ENCODE data around the gene MYL3. TPM values are rescaled to one million over a fixed set of nuclear protein-coding genes. Genes with fewer than 3 reads are reported as not detected.

The MYL3 gene
- total and polyA plus RNA-seq, 2 of the 4 experiments (the other 2 are of a cell fraction): 0.09 TPM; not detected in 1

GRCh38 chr3:46847744-46848143, 15.5 kb downstream of the MYL3 start:
- Histone ChIP-seq H4K20me1 (ENCODE audit: insufficient read depth, low read length) (no peaks in the 10 kb centered on the region), H3K4me2 (ENCODE audit: low read depth, low read length) (no peak overlapping the region), H3K4me1 (ENCODE audit: control insufficient read depth, insufficient read depth, low read length) (peaks cover 7% of the 10 kb centered on the region; the same call in 1 of the 2 replicates), H4K8ac (ENCODE audit: low read depth in 2 of 2, low read length in 2 of 2) (no peak overlapping the region), H3K4me3 (ENCODE audit: insufficient read depth, low read depth, low read length) (no peak overlapping the region), H2AFZ (replicated peaks; ENCODE audit: low read length, poor library complexity) (no peak overlapping the region), H2BK120ac (ENCODE audit: low read depth, low read length) (no peak overlapping the region), H3K14ac (replicated peaks; ENCODE audit: low read depth, low read length) (no peak overlapping the region), H3K36me3 (ENCODE audit: control insufficient read depth, insufficient read depth, low read length) (no peaks in the 10 kb centered on the region), H3K79me1 (ENCODE audit: low read depth in 1 of 2, low read length in 2 of 2) (no peaks in the 10 kb centered on the region), H2AK9ac (replicated peaks; ENCODE audit: low read depth, low read length, poor library complexity) (no peak overlapping the region), H2BK20ac (ENCODE audit: low read depth, low read length) (no peak overlapping the region), H3K9me3 (ENCODE audit: control insufficient read depth, insufficient read depth, low read length) (peaks cover 2% of the 10 kb centered on the region; the same call in 1 of the 2 replicates), H3K18ac (ENCODE audit: low read depth, low read length) (no peak overlapping the region), H2AK5ac (ENCODE audit: low read depth, low read length) (no peak overlapping the region), H3K56ac (ENCODE audit: extremely low read depth, insufficient read depth, low read length) (no peak overlapping the region), H2BK15ac (ENCODE audit: low read depth, low read length) (no peak overlapping the region), H3K27ac (ENCODE audit: insufficient read depth, low read length) (no peak overlapping the region), H3K9me1 (ENCODE audit: insufficient read depth, low read length) (peaks cover 3% of the 10 kb centered on the region), H4K5ac (ENCODE audit: low read depth, low read length) (no peak overlapping the region), H3K27me3 (ENCODE audit: control insufficient read depth, insufficient read depth, low read length) (peaks cover 11% of the 10 kb centered on the region; the same call in 1 of the 2 replicates), H3K23ac (ENCODE audit: low read depth, low read length) (no peak overlapping the region), H2BK5ac (ENCODE audit: low read depth, low read length, poor library complexity, severe bottlenecking) (no peak overlapping the region), H3K4ac (ENCODE audit: low read depth, low read length) (no peak overlapping the region), H3K9ac (ENCODE audit: low read depth, low read length) (no peak overlapping the region), H4K91ac (ENCODE audit: insufficient read depth, low read depth, low read length) (no peak overlapping the region)
- CTCF ChIA-PET: interaction anchor here (0.6 to 1.4 kb wide), 2 partner anchors 44 to 69 kb away, joined by 4 to 5 read pairs; no protein-coding TSS in a partner anchor
- TF ChIP-seq CHD1 (IDR thresholded peaks at IDR 0.05; ENCODE audit: low read depth, low read length) (no peak), RFX5 (IDR thresholded peaks at IDR 0.05; ENCODE audit: low read depth, low read length) (no peak), BHLHE40 (IDR thresholded peaks at IDR 0.05; ENCODE audit: low read depth, low read length) (no peak), MAFK (IDR thresholded peaks at IDR 0.05; ENCODE audit: low read depth, low read length) (no peak), MXI1 (IDR thresholded peaks at IDR 0.05; ENCODE audit: borderline replicate concordance, low read depth, low read length) (no peak), ELK1 (IDR thresholded peaks at IDR 0.05; ENCODE audit: borderline replicate concordance, low read depth, low read length) (no peak), USF2 (IDR thresholded peaks at IDR 0.05; ENCODE audit: low read depth, low read length) (no peak), NFE2L2 (IDR thresholded peaks at IDR 0.05; ENCODE audit: low read depth, low read length) (no peak), SMC3 (IDR thresholded peaks at IDR 0.05; ENCODE audit: low read depth, low read length) (no peak), FOS (IDR thresholded peaks at IDR 0.05; ENCODE audit: low read depth, low read length) (no peak), RCOR1 (IDR thresholded peaks at IDR 0.05; ENCODE audit: insufficient replicate concordance, low read length) (no peak), POLR2A (IDR thresholded peaks at IDR 0.05; ENCODE audit: low read depth, low read length) (no peak), CTCF (conservative IDR thresholded peaks at IDR 0.05; ENCODE audit: low read depth, low read length) (no peak), MAZ (IDR thresholded peaks at IDR 0.05; ENCODE audit: borderline replicate concordance, low read depth, low read length) (no peak), RAD21 (IDR thresholded peaks at IDR 0.05; ENCODE audit: low read length) (no peak), CEBPB (IDR thresholded peaks at IDR 0.05; ENCODE audit: low read depth, low read length) (no peak)
- BruUV-seq (replicated peaks): no TSS peak
- WGBS, 2 experiments (ENCODE audit: extremely low coverage in 2 of 2, insufficient read length in 1 of 2): no CpG with 5 or more reads among the region's 5 CpGs
- no peak for ATAC-seq (ENCODE audit: low read depth)
- no peak for DNase-seq
- in situ Hi-C loops (cut with MboI; ENCODE audit: low sequenced_read_pairs): no loop called here
- dilution Hi-C loops (cut with HindIII; ENCODE audit: low sequenced_read_pairs, unreplicated experiment): no loop called here
- POLR2A ChIA-PET (ENCODE audit: unreplicated experiment): no interaction called here
- intact Hi-C loops (cut with micrococcal nuclease): no loop called here
